Non-pigmented ciliary epithelial cell (primary cell): Measurements from ENCODE around the gene HACD4.

ENCODE experiments used
- DNase-seq: peaks from one replicate; pipeline ENCODE4 v3.0.0-alpha.2; 2010; ENCODE audit warnings: low read depth

Gene HACD4

DNA sequence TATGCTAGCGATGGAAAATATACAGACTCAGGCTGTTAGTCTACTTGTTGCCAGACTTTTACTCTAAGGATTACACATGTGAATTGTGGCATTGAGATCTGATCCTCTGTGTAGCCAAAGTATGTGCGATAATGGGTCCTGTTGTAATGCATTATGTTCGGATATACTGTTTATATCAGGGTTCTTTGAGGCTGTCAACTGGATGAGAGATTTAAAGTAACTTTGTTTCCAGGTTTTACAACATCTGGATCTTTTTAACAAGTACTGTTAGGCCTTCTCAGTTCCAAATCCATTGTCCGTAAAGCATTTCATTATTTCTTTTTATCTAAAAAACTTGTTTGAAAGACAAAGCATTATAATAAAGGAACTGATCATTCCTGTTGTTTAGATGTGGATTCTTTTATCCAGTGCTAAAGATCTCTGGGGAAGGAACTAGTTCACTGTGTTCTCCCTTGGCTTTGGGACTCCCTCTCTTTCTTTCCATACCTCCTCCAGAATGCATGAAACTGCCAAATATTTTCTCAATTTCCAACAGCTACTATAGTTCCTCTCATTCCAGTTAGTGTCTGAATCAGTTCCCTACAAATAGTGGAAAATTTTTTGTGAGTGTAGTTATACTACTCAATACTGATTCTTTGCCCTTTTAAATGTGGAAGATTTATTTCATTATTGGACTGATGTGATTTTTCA lies 68.8 kb downstream of the HACD4 start:
- no peak for DNase-seq

DNA sequence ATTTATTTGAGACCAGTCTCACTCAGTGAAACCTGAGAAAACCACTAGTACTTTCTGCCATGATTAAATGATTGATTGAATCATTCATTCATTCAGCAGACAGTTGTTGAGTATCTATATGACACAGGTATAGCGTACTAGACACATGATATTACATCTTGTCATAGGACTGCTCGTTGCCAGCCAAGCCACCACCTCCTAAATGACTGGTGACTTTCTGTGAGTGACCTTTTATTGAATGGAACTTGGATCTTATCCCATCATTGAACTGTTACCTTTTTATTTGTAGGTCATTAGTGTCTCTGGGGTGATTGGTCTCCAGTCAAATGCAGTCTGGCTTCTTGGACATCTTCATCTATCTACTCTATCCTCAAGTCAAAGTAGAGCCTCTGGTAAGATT lies 80.7 kb downstream of the HACD4 start:
- no peak for DNase-seq
